SK-N-SH treated with all-trans-retinoic acid at 6 μM for 48 hours (cell line): ENCODE measurements around the gene PTPRJ.

ENCODE experiments used
- ARNTL ChIP-seq: fragments of 450-650 bp; formaldehyde crosslinking; IDR thresholded peaks from 2 replicates; pipeline ENCODE4 v1.5.0; 2020; ENCODE audit warnings: low read depth, mild to moderate bottlenecking, moderate library complexity, borderline replicate concordance
- GLIS3 ChIP-seq: fragments of 250-450 bp; sonication (Bioruptor Pico); IDR thresholded peaks from 2 replicates; pipeline ENCODE4 v1.5.0; 2020; ENCODE audit warnings: mild to moderate bottlenecking, moderate library complexity
- RARB ChIP-seq: fragments of 250-450 bp; sonication (Bioruptor Pico); IDR thresholded peaks from 2 replicates; pipeline ENCODE4 v1.8.0; 2021; ENCODE audit warnings: mild to moderate bottlenecking, moderate library complexity
- TOX ChIP-seq: fragments of 250-450 bp; sonication (Bioruptor Pico); IDR thresholded peaks from 2 replicates; pipeline ENCODE4 v1.8.0; 2021; ENCODE audit warnings: mild to moderate bottlenecking, moderate library complexity, borderline replicate concordance
- ZNF8 ChIP-seq: fragments of 450-650 bp; formaldehyde crosslinking; IDR thresholded peaks from 2 replicates; pipeline ENCODE4 v1.5.0; 2020; ENCODE audit warnings: mild to moderate bottlenecking, moderate library complexity
- TF ChIP-seq, protein P1 (sequence below): fragments of 250-450 bp; sonication (Bioruptor Pico); IDR thresholded peaks from 2 replicates; pipeline ENCODE4 v1.5.1; 2020; ENCODE audit warnings: low read depth, mild to moderate bottlenecking, moderate library complexity
- TF ChIP-seq, protein P2 (sequence below): fragments of 250-450 bp; sonication (Bioruptor Pico); IDR thresholded peaks from 2 replicates; pipeline ENCODE4 v1.8.0; 2021; ENCODE audit warnings: low read depth, mild to moderate bottlenecking, moderate library complexity, borderline replicate concordance

DNA sequence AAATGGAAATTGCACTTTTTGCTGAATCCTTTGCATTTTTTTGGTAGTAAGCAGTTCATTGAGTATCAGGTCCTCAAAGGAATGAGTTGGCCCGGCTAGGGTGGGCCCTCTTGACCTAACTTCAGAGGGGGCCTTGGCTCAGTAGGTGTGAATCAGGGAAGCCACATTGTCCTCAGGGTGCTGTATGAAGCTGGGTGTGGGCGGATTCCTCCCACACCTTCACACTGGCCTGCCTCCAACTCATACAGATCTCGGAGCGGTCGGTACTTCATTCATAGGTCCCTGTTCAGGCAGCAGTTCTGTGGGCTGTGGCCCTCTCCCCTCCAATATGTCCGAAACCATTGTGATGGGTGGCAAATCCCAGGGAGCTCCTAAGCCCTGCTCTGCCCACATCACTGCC, 188.9 kb downstream of the PTPRJ start:
- TF ChIP-seq ARNTL (CRISPR knock-in tag): no peak
- TF ChIP-seq, protein P1, sequence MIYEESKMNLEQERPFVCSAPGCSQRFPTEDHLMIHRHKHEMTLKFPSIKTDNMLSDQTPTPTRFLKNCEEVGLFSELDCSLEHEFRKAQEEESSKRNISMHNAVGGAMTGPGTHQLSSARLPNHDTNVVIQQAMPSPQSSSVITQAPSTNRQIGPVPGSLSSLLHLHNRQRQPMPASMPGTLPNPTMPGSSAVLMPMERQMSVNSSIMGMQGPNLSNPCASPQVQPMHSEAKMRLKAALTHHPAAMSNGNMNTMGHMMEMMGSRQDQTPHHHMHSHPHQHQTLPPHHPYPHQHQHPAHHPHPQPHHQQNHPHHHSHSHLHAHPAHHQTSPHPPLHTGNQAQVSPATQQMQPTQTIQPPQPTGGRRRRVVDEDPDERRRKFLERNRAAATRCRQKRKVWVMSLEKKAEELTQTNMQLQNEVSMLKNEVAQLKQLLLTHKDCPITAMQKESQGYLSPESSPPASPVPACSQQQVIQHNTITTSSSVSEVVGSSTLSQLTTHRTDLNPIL (CRISPR knock-in tag): no peak
- no peak for TF ChIP-seq RARB (CRISPR knock-in tag)
- TF ChIP-seq TOX (CRISPR knock-in tag): no peak
- TF ChIP-seq, protein P2, sequence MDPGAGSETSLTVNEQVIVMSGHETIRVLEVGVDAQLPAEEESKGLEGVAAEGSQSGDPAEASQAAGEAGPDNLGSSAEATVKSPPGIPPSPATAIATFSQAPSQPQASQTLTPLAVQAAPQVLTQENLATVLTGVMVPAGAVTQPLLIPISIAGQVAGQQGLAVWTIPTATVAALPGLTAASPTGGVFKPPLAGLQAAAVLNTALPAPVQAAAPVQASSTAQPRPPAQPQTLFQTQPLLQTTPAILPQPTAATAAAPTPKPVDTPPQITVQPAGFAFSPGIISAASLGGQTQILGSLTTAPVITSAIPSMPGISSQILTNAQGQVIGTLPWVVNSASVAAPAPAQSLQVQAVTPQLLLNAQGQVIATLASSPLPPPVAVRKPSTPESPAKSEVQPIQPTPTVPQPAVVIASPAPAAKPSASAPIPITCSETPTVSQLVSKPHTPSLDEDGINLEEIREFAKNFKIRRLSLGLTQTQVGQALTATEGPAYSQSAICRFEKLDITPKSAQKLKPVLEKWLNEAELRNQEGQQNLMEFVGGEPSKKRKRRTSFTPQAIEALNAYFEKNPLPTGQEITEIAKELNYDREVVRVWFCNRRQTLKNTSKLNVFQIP (CRISPR knock-in tag): no peak
- no peak for TF ChIP-seq GLIS3 (CRISPR knock-in tag)
- no peak for TF ChIP-seq ZNF8 (CRISPR knock-in tag)
